ENCODE data around the gene AMDHD1.

The AMDHD1 gene

DNA sequence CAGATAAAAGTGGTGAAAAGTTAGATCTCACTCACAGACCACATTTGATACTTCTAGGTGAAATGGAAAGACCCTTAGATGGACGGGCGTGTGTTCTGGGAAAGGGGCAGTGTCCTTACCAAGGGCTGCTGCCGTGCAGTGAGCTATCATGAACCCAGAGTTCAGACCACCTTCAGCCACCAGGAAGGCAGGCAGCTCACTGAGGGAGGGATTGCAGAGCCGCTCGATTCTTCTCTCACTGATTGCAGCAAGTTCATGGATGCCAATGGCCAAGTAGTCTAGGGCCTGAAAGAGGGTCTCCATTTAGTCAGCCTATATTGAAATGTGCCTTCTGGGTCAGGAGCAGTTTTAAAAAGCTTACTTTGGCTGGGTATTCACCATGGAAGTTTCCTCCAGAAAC is 37.3 kb downstream of the AMDHD1 start:
- no peak overlapping the region for H3K14ac ChIP-seq (ENCODE audit: low read length in 2 of 2)
- no peak overlapping the region for H3K4ac ChIP-seq (ENCODE audit: low read depth in 1 of 2, low read length in 2 of 2)
- no peak overlapping the region for H3K23ac ChIP-seq (ENCODE audit: low read length in 2 of 2)
- no peak overlapping the region for H4K8ac ChIP-seq (ENCODE audit: low read length)
- no peak overlapping the region for H2BK15ac ChIP-seq (ENCODE audit: low read depth, poor library complexity, severe bottlenecking)
- H3K4me3 ChIP-seq (ENCODE audit: insufficient read depth in 1 of 2, low read depth in 1 of 2, low read length in 2 of 2): no peak overlapping the region
- no peaks in the 10 kb centered on the region for H3K27me3 ChIP-seq (ENCODE audit: control insufficient read depth in 1 of 2, insufficient read depth in 1 of 2, low read length in 2 of 2)
- H3K9ac ChIP-seq (ENCODE audit: low read length): no peak overlapping the region
- H2BK12ac ChIP-seq (ENCODE audit: low read length in 2 of 2): no peak overlapping the region
- WGBS: 87% methylated on average over 5 of the region's 5 CpGs
- no peaks in the 10 kb centered on the region for H3K36me3 ChIP-seq (ENCODE audit: control insufficient read depth in 1 of 2, insufficient read depth in 2 of 2, low read depth in 1 of 2, low read length in 2 of 2)
- H2AK5ac ChIP-seq (ENCODE audit: low read length, severe bottlenecking): no peak overlapping the region
- no peak overlapping the region for H2BK120ac ChIP-seq (ENCODE audit: low read depth, low read length)
- no peak overlapping the region for H3K18ac ChIP-seq (ENCODE audit: low read depth in 1 of 2, low read length in 2 of 2)
- H3K4me2 ChIP-seq (ENCODE audit: low read length, poor library complexity, severe bottlenecking): no peak overlapping the region
- no peaks in the 10 kb centered on the region for H3K9me3 ChIP-seq (ENCODE audit: control insufficient read depth, low read length)
- H3K4me1 ChIP-seq (ENCODE audit: control insufficient read depth, insufficient read depth, low read depth, low read length): no peaks in the 10 kb centered on the region
- H3K27ac ChIP-seq (ENCODE audit: low read length, poor library complexity, severe bottlenecking): no peak overlapping the region
- H2BK5ac ChIP-seq (ENCODE audit: low read depth, low read length, poor library complexity, severe bottlenecking): no peak overlapping the region
- H4K91ac ChIP-seq (ENCODE audit: low read length): no peak overlapping the region
- H3K79me1 ChIP-seq (replicated peaks; ENCODE audit: low read length, poor library complexity, severe bottlenecking): no peaks in the 10 kb centered on the region
- no peak overlapping the region for H2AFZ ChIP-seq (ENCODE audit: low read depth, low read length)
- no peak for DNase-seq

DNA sequence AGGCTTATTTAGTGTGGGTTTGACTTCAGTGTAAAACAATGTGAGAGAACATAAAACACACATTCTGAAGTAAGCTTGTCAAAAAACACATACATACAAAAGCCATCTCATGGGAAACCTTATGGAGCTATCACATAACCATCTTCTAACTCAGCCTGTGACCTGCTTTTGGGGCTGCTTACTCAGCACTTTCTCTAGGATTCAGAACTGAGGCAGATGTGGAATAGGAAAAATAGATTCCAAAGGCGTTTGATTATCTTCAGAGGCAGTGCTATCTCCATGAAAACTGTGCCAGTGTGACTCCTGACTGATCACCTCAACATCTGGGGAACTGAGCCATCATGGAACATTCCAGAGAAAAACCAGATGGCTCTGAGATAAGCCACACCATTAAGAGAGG is 39.5 kb downstream of the AMDHD1 start:
- WGBS: 93% methylated on average over 1 of the region's 1 CpG
- H3K4me2 ChIP-seq (ENCODE audit: low read length, poor library complexity, severe bottlenecking): no peak overlapping the region

GRCh38 chr12:95984682-95985081 is 41.6 kb downstream of the AMDHD1 start:
- Histone ChIP-seq H2AK5ac (ENCODE audit: low read length, severe bottlenecking) (no peak overlapping the region), H3K9ac (ENCODE audit: low read length) (no peak overlapping the region), H2BK5ac (ENCODE audit: low read depth, low read length, poor library complexity, severe bottlenecking) (no peak overlapping the region), H4K8ac (ENCODE audit: low read length) (no peak overlapping the region), H3K4me1 (ENCODE audit: control insufficient read depth, insufficient read depth, low read depth, low read length) (no peaks in the 10 kb centered on the region), H3K4ac (ENCODE audit: low read depth in 1 of 2, low read length in 2 of 2) (no peak overlapping the region), H3K4me3 (ENCODE audit: insufficient read depth in 1 of 2, low read depth in 1 of 2, low read length in 2 of 2) (no peak overlapping the region), H4K91ac (ENCODE audit: low read length) (no peak overlapping the region), H3K79me1 (replicated peaks; ENCODE audit: low read length, poor library complexity, severe bottlenecking) (no peaks in the 10 kb centered on the region), H3K14ac (ENCODE audit: low read length in 2 of 2) (no peak overlapping the region), H2BK120ac (ENCODE audit: low read depth, low read length) (no peak overlapping the region), H3K36me3 (ENCODE audit: control insufficient read depth in 1 of 2, insufficient read depth in 2 of 2, low read depth in 1 of 2, low read length in 2 of 2) (no peaks in the 10 kb centered on the region), H3K18ac (ENCODE audit: low read depth in 1 of 2, low read length in 2 of 2) (no peak overlapping the region), H3K23ac (ENCODE audit: low read length in 2 of 2) (no peak overlapping the region), H2AFZ (ENCODE audit: low read depth, low read length) (no peak overlapping the region), H3K27me3 (ENCODE audit: control insufficient read depth in 1 of 2, insufficient read depth in 1 of 2, low read length in 2 of 2) (peaks cover 3 to 11% of the 10 kb centered on the region in 2 experiments), H2BK12ac (ENCODE audit: low read length in 2 of 2) (no peak overlapping the region), H3K4me2 (ENCODE audit: low read length, poor library complexity, severe bottlenecking) (no peak overlapping the region), H2BK15ac (ENCODE audit: low read depth, poor library complexity, severe bottlenecking) (no peak overlapping the region), H3K27ac (ENCODE audit: low read length, poor library complexity, severe bottlenecking) (no peak overlapping the region), H3K9me3 (ENCODE audit: control insufficient read depth, low read length) (no peaks in the 10 kb centered on the region)
- DNase-seq: no peak
- WGBS: no CpG with 5 or more reads among the region's 1 CpG

More for the DNA sequence above, 39.5 kb downstream of the AMDHD1 start:
- Histone ChIP-seq H2AFZ (ENCODE audit: low read depth, low read length) (no peak overlapping the region), H3K9me3 (ENCODE audit: control insufficient read depth, low read length) (no peaks in the 10 kb centered on the region), H4K8ac (ENCODE audit: low read length) (no peak overlapping the region), H2BK5ac (ENCODE audit: low read depth, low read length, poor library complexity, severe bottlenecking) (no peak overlapping the region), H2BK120ac (ENCODE audit: low read depth, low read length) (no peak overlapping the region), H3K9ac (ENCODE audit: low read length) (no peak overlapping the region), H3K4ac (ENCODE audit: low read depth in 1 of 2, low read length in 2 of 2) (no peak overlapping the region), H3K79me1 (replicated peaks; ENCODE audit: low read length, poor library complexity, severe bottlenecking) (no peaks in the 10 kb centered on the region), H3K27me3 (ENCODE audit: control insufficient read depth in 1 of 2, insufficient read depth in 1 of 2, low read length in 2 of 2) (no peaks in the 10 kb centered on the region), H3K23ac (ENCODE audit: low read length in 2 of 2) (no peak overlapping the region), H3K4me3 (ENCODE audit: insufficient read depth in 1 of 2, low read depth in 1 of 2, low read length in 2 of 2) (no peak overlapping the region), H2BK15ac (ENCODE audit: low read depth, poor library complexity, severe bottlenecking) (no peak overlapping the region), H3K36me3 (ENCODE audit: control insufficient read depth in 1 of 2, insufficient read depth in 2 of 2, low read depth in 1 of 2, low read length in 2 of 2) (no peaks in the 10 kb centered on the region), H2AK5ac (ENCODE audit: low read length, severe bottlenecking) (no peak overlapping the region), H3K27ac (ENCODE audit: low read length, poor library complexity, severe bottlenecking) (no peak overlapping the region), H2BK12ac (ENCODE audit: low read length in 2 of 2) (no peak overlapping the region), H3K18ac (ENCODE audit: low read depth in 1 of 2, low read length in 2 of 2) (no peak overlapping the region), H3K14ac (ENCODE audit: low read length in 2 of 2) (no peak overlapping the region), H4K91ac (ENCODE audit: low read length) (no peak overlapping the region), H3K4me1 (ENCODE audit: control insufficient read depth, insufficient read depth, low read depth, low read length) (no peaks in the 10 kb centered on the region)
- DNase-seq: no peak

DNA sequence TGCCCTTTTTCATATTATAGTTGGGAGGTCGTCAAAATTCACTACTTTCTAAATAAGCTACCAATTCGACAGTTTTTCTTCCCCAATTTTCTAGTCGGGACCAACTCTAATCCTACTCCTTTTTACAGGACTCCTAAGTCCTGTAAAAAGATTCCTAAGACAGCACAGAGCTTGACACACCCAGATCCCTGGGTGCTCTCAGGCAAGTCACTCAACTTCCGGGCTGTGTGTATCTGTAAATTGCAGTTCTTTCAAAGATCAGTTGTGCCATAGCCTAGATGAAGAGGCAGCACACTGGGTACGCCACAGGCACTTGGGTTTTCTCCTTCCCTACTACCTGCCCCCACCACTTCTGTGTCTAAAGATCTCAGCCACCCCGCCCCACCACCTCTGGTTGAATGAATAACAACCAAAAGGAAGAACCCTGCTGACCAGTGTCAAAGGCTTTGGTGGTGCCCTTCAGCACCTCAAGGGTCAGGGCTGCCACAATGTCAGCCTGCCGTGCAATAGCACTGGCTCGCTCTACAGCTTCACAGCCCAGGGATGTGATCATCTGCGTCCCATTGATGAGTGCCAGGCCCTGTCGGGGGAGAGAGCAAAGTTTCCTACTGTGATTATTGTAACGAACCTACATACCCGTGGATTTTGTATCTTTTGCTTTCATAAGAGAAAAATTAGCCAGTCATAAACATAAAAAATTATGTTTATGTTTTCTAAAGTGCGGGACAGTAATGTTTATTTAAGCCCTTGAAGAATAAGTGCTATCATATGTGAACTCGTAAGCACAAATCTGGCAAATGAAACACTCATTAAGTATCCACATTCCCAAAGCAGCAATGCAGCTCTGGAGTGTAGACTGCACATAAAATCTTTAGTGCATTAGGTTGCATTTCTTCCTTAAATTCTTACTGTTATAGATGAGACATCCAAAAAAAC is 43.8 kb downstream of the AMDHD1 start:
- no peaks in the 10 kb centered on the region for H3K4me1 ChIP-seq (ENCODE audit: control insufficient read depth, insufficient read depth, low read depth, low read length)
- DNase-seq: no peak
- H2BK15ac ChIP-seq (ENCODE audit: low read depth, poor library complexity, severe bottlenecking): no peak overlapping the region
- peak overlapping the region; percentile 25 for H4K8ac ChIP-seq (ENCODE audit: low read length)
- H3K18ac ChIP-seq (ENCODE audit: low read depth in 1 of 2, low read length in 2 of 2): no peak overlapping the region
- H3K27ac ChIP-seq (ENCODE audit: low read length, poor library complexity, severe bottlenecking): no peak overlapping the region
- H2AK5ac ChIP-seq (ENCODE audit: low read length, severe bottlenecking): no peak overlapping the region
- H2BK5ac ChIP-seq (ENCODE audit: low read depth, low read length, poor library complexity, severe bottlenecking): no peak overlapping the region
- no peaks in the 10 kb centered on the region for H3K79me1 ChIP-seq (replicated peaks; ENCODE audit: low read length, poor library complexity, severe bottlenecking)
- no peaks in the 10 kb centered on the region for H3K9me3 ChIP-seq (ENCODE audit: control insufficient read depth, low read length)
- H3K14ac ChIP-seq (ENCODE audit: low read length in 2 of 2): no peak overlapping the region
- H2BK12ac ChIP-seq (ENCODE audit: low read length in 2 of 2): no peak overlapping the region
- H2AFZ ChIP-seq (ENCODE audit: low read depth, low read length): no peak overlapping the region
- peaks cover 3 to 21% of the 10 kb centered on the region in 2 experiments for H3K27me3 ChIP-seq (ENCODE audit: control insufficient read depth in 1 of 2, insufficient read depth in 1 of 2, low read length in 2 of 2)
- no peak overlapping the region for H3K23ac ChIP-seq (ENCODE audit: low read length in 2 of 2)
- H3K36me3 ChIP-seq (ENCODE audit: control insufficient read depth in 1 of 2, insufficient read depth in 2 of 2, low read depth in 1 of 2, low read length in 2 of 2): no peaks in the 10 kb centered on the region
- H2BK120ac ChIP-seq (ENCODE audit: low read depth, low read length): no peak overlapping the region
- no peak overlapping the region for H3K4ac ChIP-seq (ENCODE audit: low read depth in 1 of 2, low read length in 2 of 2)
- H4K91ac ChIP-seq (ENCODE audit: low read length): no peak overlapping the region
- no peak overlapping the region for H3K4me3 ChIP-seq (ENCODE audit: insufficient read depth in 1 of 2, low read depth in 1 of 2, low read length in 2 of 2)
- WGBS: 65% methylated on average over 10 of the region's 14 CpGs
- no peak overlapping the region for H3K4me2 ChIP-seq (ENCODE audit: low read length, poor library complexity, severe bottlenecking)
- H3K9ac ChIP-seq (ENCODE audit: low read length): no peak overlapping the region

All from mesenchymal stem cell (in vitro differentiated cells and primary cell).